ENCODE data around the gene CHRNB2.
A peak's percentile ranks its signal among the peaks of the same experiment; 100 is the strongest.

CHRNB2 gene

DNA sequence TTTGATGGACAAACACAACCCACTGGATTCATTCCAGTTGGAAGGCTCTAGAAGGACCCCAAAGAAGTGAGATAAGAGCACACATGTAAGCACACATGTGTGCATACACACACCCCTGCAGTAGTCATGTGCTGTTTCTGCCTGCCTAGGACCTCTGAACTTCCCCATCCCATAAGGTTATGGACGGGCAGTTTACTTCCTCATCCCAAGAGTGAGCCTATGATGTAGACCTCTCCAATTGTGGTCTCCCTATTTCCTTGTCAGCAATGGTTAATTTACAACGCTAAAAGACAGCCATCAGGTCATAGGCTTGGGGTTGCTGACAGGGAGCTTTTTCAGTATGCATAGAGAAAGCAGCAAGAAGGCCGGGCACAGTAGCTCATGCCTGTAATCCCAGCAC, 55.8 kb downstream of the CHRNB2 start:
- no peak overlapping the region for H3K4me3 ChIP-seq (ENCODE audit: low read depth, low read length)
- TF ChIP-seq, protein P1, sequence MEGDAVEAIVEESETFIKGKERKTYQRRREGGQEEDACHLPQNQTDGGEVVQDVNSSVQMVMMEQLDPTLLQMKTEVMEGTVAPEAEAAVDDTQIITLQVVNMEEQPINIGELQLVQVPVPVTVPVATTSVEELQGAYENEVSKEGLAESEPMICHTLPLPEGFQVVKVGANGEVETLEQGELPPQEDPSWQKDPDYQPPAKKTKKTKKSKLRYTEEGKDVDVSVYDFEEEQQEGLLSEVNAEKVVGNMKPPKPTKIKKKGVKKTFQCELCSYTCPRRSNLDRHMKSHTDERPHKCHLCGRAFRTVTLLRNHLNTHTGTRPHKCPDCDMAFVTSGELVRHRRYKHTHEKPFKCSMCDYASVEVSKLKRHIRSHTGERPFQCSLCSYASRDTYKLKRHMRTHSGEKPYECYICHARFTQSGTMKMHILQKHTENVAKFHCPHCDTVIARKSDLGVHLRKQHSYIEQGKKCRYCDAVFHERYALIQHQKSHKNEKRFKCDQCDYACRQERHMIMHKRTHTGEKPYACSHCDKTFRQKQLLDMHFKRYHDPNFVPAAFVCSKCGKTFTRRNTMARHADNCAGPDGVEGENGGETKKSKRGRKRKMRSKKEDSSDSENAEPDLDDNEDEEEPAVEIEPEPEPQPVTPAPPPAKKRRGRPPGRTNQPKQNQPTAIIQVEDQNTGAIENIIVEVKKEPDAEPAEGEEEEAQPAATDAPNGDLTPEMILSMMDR (IDR thresholded peaks at IDR 0.05; ENCODE audit: low read depth, low read length), result no peak

DNA sequence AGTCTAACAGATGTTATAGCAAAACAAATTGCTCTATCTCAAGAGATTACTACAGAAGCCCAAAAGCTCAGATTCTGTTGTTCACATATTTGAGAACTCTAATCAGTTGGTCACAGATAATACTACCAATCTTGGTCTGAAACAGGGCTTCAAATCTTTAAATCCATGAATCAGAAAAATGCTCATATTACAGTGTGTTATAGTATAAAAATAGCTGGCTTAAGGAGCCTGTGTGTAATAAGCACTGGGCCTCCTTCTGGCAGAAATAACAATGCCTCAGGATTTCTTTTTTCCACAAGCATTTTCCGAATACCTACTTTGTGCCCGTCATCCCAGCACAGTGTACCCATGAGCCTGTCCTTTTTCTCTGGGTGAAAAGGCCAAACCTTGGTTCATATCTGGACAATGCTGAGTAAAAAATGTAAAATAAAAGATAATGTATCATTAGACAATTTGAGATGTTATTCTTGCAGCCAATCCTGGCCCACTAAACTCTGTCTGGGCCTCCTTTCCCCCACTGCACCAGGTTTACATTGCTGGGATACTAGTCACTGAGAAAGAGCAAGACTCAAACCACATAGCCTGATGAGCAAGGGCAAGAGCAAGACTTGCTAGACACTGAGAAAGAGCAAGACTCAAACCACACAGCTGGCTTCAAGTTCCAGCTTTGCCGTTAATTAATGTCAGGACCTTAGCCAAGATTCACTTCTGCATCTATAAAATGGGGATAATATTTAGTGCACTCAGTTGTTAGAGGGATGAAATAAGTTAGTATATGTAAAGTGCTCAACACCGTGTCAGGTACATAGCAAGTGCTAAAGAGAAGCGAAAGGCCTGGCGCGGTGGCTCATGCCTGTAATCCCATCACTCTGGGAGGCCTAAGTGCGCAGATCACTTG, 57.4 kb downstream of the CHRNB2 start:
- peak overlapping the region; percentile 24; the same call in 1 of the 2 replicates for H3K4me3 ChIP-seq (ENCODE audit: low read depth, low read length)

DNA sequence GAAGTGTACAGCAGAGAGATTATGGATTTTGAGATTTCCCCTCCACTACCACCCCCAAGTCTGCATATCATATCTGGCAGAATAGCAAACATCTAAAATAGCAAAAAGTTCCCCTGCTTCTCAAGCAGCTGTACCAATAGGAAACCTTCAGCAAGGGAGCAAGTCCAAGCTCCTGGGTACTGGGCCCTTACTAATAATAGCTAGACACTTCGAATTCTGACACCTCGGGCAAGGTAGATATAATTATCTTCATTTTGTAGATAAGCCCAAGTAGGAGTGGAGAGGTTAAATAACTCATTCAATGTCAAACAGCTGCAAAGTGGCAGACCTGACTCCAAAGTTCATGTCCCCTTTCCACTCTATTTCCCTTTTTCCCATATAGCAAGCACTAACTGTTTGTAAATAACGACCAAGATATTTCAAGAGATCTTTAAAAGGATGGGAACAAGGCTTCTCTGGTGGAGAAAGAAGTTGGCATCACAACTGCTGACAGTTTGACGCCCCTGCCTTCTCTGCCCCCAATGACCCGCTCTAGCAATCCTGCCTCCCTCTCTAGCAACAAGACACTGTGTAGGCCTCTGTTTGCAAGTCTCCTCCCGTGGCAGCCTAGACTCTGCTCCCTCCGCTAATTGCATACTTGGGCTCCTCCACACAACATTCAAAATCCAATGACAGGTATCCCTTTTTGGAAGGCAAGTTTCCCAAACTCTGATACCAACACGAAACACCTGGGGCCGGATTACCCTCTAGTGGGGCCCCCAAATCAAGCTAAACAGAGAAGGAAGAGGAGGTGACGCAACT, 59.1 kb downstream of the CHRNB2 start:
- TF ChIP-seq, protein P1 (IDR thresholded peaks at IDR 0.05; ENCODE audit: low read depth, low read length), result no peak
- peak overlapping the region; percentile 94 for H3K4me3 ChIP-seq (ENCODE audit: low read depth, low read length)

More for the DNA sequence above, 57.4 kb downstream of the CHRNB2 start:
- TF ChIP-seq, protein P1 (IDR thresholded peaks at IDR 0.05; ENCODE audit: low read depth, low read length), result no peak

DNA sequence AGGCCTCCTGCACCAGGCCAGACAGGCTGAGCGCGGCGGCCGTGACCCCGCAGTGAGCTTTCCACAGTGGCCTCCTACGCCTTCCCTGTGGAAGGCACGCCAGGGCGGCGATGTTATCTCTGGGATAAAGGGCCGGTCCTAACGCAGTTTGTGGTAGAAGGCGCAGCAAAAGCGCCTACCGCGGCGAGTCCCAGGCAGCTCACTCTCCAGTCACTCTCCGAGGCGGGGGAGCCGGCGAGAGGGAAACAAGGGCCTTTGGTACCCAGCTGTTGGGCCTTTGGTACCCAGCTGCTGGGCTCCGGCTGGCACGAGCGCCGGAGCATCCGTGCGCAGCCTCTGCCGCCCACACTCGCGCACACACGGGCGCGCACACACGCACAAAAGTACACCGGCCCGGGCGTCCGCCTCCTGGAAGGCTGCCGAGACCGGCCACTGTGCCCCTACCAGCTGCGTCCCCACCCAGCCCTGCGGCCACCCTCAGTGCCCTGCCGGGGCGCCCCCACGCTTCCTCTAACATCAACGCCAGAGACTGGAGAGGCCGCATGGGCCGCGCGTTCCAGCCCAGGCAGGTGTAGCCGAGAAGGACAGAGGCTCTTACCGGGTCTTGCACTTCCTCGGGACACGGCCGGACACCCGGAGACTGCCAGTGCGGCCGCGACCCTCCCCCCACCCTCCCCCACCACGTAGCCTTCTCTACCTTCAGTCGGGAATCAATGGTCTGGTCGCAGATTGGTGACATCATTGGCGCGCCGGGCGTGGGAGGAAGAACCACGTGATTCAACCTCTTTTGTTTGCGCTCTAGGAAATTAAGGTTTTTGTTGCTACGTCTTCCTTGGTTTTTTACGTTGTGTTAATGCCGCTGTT, 59.9 kb downstream of the CHRNB2 start:
- peak overlapping the region; percentile 94 for H3K4me3 ChIP-seq (ENCODE audit: low read depth, low read length)
- TF ChIP-seq, protein P1 (IDR thresholded peaks at IDR 0.05; ENCODE audit: low read depth, low read length), result no peak

DNA sequence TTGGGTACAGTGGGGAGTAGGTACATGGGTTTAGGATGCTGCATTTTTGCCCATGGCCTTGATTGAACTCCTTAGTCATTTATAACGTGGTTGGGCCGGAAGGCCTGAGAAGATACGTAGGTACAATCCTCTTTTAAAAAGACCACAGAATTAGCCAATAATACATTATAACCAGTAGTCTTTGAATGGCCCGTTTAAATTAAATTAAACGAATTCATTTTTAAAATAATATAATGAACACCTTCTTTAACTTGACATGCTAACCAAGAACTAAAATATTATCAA, 60.5 kb downstream of the CHRNB2 start:
- TF ChIP-seq, protein P1 (IDR thresholded peaks at IDR 0.05; ENCODE audit: low read depth, low read length), result no peak

DNA sequence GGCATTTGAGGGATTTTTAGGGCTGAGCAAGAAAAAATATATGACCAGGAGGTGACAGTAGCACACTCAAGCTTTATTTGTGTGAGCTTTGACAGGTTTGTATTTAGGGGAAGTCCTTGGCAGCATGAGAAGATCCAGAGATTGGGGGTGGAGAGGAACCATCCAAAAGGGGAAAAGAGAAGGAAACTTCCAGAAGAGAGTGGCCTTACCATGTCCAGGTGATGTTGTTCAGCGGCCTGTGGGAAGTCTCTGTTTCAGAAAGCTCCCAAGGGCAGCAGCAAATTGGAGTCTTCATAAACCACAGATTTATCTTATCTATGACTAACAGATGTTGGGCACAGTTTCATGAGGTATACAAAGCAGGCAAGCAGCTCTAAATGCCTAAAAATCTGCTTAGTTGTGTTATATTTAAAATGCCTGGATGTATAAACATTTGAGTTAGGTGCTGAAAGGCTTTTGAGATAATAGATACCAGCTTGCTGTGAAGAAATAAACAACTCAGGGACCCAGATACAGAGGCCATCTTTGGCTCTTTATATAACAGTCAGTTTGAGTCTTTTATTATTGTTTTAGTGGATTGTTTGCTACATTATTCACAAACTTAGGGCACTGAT, 61.6 kb downstream of the CHRNB2 start:
- TF ChIP-seq, protein P1 (IDR thresholded peaks at IDR 0.05; ENCODE audit: low read depth, low read length), result no peak
- no peak overlapping the region for H3K4me3 ChIP-seq (ENCODE audit: low read depth, low read length)

More for the DNA sequence above, 60.5 kb downstream of the CHRNB2 start:
- peak overlapping the region; percentile 94 for H3K4me3 ChIP-seq (ENCODE audit: low read depth, low read length)

Measured in WI38 (cell line).